Middle frontal gyrus (tissue), 1 donor: ENCODE data around the gene IGSF9.

ENCODE experiments used
- DNase-seq: peaks from one replicate; pipeline ENCODE4 v3.0.0-alpha.2; 2015; ENCODE audit warnings: low spot score; ENCODE audit errors: extremely low spot score

Gene IGSF9

GRCh38 chr1:159973350-159973940 is 28.0 kb upstream of the IGSF9 start:
- DNase-seq: no peak

- no peak for DNase-seq
Measured at GRCh38 chr1:159972443-159973205, 27.2 kb upstream of the IGSF9 start.

- DNase-seq: no peak
Measured at GRCh38 chr1:159970932-159971342, 25.5 kb upstream of the IGSF9 start.

- DNase-seq: no peak
Measured at GRCh38 chr1:159968901-159969300, 23.5 kb upstream of the IGSF9 start.

GRCh38 chr1:159965263-159965662 is 19.9 kb upstream of the IGSF9 start:
- no peak for DNase-seq

- no peak for DNase-seq
Measured at GRCh38 chr1:159964144-159964543, 18.7 kb upstream of the IGSF9 start.

GRCh38 chr1:159962176-159962575 is 16.8 kb upstream of the IGSF9 start:
- DNase-seq: no peak

GRCh38 chr1:159961636-159962035 is 16.2 kb upstream of the IGSF9 start:
- DNase-seq: no peak

- DNase-seq: no peak
Measured at GRCh38 chr1:159960721-159961381, 15.4 kb upstream of the IGSF9 start.

- DNase-seq: no peak
Measured at GRCh38 chr1:159959451-159959850, 14.0 kb upstream of the IGSF9 start.

GRCh38 chr1:159958719-159959380 is 13.4 kb upstream of the IGSF9 start:
- no peak for DNase-seq

- DNase-seq: no peak
Measured at GRCh38 chr1:159957824-159958268, 12.4 kb upstream of the IGSF9 start.

- no peak for DNase-seq
Measured at GRCh38 chr1:159955456-159955855, 10.0 kb upstream of the IGSF9 start.

GRCh38 chr1:159953536-159954515 is 8.4 kb upstream of the IGSF9 start, which contains the start of gene SLAMF9:
Gene SLAMF9, minus strand, starts transcription at chr1:159954237. Its CDS starts 100 bp downstream, at chr1:159954137.
- no peak for DNase-seq

- no peak for DNase-seq
Measured at GRCh38 chr1:159952932-159953331, 7.5 kb upstream of the IGSF9 start.

- no peak for DNase-seq
Measured at GRCh38 chr1:159951551-159951950, 6.1 kb upstream of the IGSF9 start.

GRCh38 chr1:159951016-159951415 is 5.6 kb upstream of the IGSF9 start:
- no peak for DNase-seq

- DNase-seq: no peak
Measured at GRCh38 chr1:159949981-159950381, 4.6 kb upstream of the IGSF9 start.

- DNase-seq: no peak
Measured at GRCh38 chr1:159949123-159949522, 3.7 kb upstream of the IGSF9 start.

- DNase-seq: no peak
Measured at GRCh38 chr1:159947942-159948341, 2.5 kb upstream of the IGSF9 start.
